ENCODE measurements around the gene TPO.
"Not testable (repeated sequence)": the region's sequence is repeated elsewhere in the genome, so short reads cannot be mapped to it uniquely, and the experiment has no call there.

Gene TPO

GRCh38 chr2:1406434-1406833 is 6.8 kb upstream of the TPO start:
- no peak for DNase-seq

- DNase-seq: no peak
Measured at GRCh38 chr2:1407950-1408675, 5.2 kb upstream of the TPO start.

GRCh38 chr2:1414121-1414520 is 858 bp downstream of the TPO start:
- no peak for DNase-seq

- DNase-seq: not testable (repeated sequence)
Measured at GRCh38 chr2:1414901-1415300, 1.6 kb downstream of the TPO start.

- no peak for DNase-seq
Measured at GRCh38 chr2:1415501-1415900, 2.2 kb downstream of the TPO start.

- DNase-seq: no peak
Measured at GRCh38 chr2:1418566-1418965, 5.3 kb downstream of the TPO start.

DNA sequence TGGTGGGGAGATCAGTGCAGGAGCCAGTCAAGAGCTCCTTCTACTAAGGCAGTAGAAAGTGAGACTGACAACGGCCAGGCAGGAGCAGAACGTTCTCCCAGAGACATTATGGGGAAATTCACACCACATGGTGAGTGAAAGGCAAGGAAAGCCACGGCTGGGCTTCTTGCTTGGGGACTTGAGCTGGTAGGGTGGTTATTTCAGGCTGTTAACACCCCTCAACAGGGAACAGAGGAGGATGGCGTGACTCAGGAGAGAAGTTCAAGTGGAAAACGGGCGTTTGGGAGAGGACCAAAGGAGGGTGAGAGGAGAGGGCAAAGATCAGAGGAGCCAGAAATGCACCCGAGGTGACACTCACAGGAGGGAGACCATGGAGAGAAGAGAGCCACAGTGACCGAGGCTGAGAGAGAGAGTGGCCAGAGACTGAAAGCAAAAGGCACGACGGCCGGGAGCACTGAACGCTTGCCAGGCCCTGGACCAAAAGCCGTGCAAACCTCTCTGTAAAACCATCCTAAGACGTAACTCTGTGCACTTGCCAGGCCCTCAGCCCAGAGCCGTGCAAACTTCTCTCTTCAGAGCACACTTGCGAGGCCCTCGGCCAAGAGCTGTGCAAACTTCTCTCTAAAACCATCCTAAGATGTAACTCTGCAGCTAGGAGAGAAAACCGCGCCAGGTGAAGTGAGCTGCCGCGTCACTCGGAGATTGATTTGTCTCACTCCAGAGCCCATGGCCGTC is 7.7 kb downstream of the TPO start:
- no peak for DNase-seq

GRCh38 chr2:1421731-1422130 is 8.5 kb downstream of the TPO start:
- DNase-seq: no peak

GRCh38 chr2:1422131-1422530 is 8.9 kb downstream of the TPO start:
- no peak for DNase-seq

DNA sequence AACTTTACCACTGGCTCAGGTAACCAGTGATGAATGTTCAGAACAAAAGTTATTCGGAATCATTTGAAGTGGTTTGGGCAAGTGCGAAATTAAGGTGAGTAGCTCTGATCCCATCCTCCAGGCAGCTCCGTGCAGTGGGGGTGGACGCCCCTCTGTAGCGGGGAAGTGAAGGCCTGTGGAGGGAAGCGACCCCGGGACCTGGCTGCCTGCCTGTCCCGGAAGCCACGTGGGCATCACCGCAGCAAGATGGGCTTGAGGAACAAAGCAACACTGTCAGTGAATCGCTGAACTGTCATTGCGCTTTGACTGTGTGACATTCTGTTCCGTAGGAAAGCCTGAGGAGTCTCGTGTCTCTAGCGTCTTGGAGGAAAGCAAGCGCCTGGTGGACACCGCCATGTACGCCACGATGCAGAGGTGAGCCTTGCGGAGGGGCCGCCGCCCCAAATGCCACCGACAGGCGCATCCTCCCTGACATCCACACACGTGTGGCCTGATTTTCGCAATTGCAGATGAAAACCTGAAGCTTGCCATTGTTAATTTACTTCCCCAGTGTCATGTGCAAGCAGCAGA is 9.5 kb downstream of the TPO start:
- DNase-seq: no peak

DNA sequence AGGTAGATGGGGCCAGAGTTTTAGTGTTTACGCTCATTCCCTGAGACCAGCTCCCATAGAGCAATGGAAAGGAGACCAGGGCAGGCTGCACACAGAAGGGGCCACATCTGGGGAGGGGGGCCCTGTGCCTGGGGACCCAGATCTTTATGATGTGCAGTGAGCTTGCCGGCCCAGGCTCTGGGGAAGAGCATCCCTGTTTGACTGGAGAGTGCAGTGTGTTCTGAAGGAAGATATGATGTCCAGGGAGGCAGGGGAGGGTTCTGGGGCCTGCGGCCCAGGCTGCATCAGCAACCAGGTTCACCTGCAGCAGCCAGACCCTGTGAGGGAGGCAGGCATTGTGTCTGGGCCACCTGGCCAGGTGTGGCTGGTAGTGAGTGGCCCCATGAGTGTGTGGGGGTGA is 13.8 kb downstream of the TPO start:
- DNase-seq: no peak

DNA sequence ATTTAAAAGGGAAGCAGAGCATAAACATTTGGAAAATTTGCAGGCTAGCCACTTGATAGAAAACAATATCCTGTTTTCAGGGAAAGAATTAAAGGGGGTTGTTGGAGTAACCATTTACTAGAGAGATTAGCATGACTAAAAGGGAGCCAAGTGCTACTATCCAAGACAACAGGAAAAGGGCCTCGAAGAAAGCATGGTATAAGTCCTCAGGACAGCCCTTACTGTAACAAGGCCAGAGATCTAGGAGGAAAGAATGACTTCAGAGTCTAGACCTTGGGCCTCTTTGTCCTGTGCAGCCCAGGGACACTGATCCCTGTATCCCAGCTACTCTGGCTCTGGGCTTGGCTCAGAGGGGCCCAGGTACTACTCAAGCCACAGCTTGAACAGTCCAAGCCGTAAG is 16.6 kb downstream of the TPO start:
- DNase-seq: no peak

GRCh38 chr2:1430491-1430890 is 17.2 kb downstream of the TPO start:
- DNase-seq: no peak

GRCh38 chr2:1431886-1432400 is 18.7 kb downstream of the TPO start:
- no peak for DNase-seq

GRCh38 chr2:1432726-1433125 is 19.5 kb downstream of the TPO start:
- DNase-seq: no peak

DNA sequence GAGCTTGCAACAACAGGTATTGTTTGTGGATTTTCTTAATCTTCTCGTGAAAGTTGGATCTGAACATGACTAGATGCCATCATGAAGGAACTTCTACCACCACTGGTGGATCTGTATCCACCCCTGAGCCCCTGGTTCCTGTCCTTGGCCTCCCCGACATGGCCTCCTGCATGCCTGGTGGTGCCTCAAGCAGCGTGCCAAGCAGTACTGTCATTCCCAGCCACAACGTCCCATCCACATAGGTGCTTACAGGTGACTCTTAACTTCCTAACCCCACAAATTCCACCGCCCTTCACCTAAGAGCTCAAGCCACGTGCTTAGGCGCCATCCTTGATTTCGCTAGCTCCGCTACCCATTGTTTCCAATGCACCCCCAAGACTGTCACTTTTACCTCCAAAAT is 23.1 kb downstream of the TPO start:
- no peak for DNase-seq

DNA sequence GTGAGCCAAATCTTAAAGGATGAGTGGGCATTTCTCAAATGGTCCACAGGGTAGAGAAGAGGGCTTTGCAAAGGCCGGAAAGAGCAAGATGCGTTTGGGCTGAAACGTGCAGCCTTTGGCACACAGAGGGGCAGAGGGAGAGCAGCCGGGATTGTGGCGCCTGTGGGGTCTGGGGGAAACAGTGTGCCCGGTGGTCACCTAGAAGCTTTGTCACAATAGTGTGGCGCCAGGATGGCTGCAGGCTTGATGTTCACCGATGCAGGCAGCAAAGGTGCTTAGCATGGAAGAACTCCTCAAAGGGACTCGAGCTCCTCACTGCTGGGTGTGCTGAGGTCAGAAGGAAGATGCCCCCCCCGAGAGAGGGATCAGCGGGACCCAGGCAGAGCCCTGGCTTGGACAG is 23.8 kb downstream of the TPO start:
- no peak for DNase-seq

GRCh38 chr2:1437537-1437936 is 24.3 kb downstream of the TPO start:
- DNase-seq: no peak

- no peak for DNase-seq
Measured at GRCh38 chr2:1438972-1439371, 25.7 kb downstream of the TPO start.

GRCh38 chr2:1440581-1440980 is 27.3 kb downstream of the TPO start:
- no peak for DNase-seq

DNA sequence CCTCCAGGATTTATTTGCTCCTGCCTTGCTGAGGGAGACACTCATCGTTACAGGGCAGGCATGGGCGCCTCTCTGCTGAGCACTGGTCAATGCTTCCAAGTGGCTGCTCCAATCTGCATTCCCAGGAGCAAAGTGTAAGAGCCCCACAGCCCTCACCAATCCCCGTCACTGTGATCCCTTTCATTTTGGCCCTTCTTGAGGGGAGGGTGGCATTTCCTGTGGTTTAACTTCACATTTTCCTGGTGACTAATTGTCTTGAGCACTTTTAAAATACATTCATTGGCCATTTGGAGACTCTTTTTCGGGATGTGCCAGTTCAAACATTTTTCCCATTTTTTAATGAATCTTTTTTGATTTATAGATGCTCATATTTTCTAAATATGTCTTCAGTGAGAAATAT is 33.0 kb downstream of the TPO start:
- no peak for DNase-seq

DNA sequence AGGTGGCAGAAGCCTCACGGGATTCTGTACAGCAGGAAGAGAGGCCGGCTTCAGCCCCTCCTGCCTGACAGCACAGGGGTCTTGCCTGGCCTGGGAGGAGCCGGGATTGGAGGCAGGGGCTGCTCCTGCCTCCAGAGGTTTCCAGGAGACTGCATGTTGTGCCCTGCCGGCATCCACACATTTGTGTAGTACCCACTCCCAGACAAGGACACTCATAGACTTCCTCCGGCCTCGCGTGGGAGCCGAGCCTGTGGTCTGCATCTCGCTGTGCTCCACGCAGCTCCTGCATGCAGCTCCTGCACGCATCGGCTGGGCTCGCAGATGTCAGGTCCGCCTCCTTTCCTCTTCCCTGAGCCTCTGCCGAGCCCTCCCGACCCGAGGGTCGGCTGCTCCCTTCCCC is 34.7 kb downstream of the TPO start:
- no peak for DNase-seq

DNA sequence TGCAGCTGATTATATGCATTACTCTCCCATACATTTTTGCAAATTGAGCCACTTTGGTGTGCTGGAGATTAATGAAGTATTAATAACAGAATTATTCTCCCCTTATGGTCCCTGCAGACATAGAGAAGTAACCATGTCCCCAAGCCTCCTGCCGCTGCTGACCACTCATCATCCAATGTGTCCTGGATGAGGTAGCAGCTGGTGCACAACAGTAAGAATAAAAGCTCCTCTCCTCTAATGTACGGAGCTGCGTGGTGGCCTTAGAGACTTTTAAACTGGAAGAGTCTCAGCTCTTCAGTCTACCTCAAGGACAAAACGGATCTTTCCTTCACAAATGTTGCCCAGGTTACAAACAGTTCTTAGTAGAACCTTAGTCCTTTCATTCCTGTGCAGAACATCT is 37.7 kb downstream of the TPO start:
- DNase-seq: no peak

- DNase-seq: no peak
Measured at GRCh38 chr2:1451422-1451821, 38.2 kb downstream of the TPO start.

Measured in activated CD4-positive, alpha-beta T cell treated with anti-CD3 and anti-CD28 coated beads, Interleukin-2, amount 50 U/mL, for 1 hour (primary cell).